Parathyroid adenoma (tissue), 2 donors: ENCODE results near the gene PLD4.

Experiments used
- H2AFZ ChIP-seq: fragments of 300-600 bp; sonication (generic); one replicate; pipeline ENCODE4 v1.7.0; 2017; ENCODE audit warnings: antibody characterized with exemption, mild to moderate bottlenecking
- H3K27ac ChIP-seq: fragments of 300-600 bp; sonication (generic); one replicate; pipeline ENCODE4 v1.7.0; 2017
- H3K27me3 ChIP-seq: fragments of 300-600 bp; sonication (generic); one replicate; pipeline ENCODE4 v1.7.0; 2017; ENCODE audit warnings: low read length; ENCODE audit not compliant: control insufficient read depth, insufficient read depth
- H3K36me3 ChIP-seq: fragments of 300-600 bp; sonication (generic); one replicate; pipeline ENCODE4 v1.7.0; 2017; ENCODE audit warnings: low read length; ENCODE audit not compliant: control insufficient read depth, insufficient read depth
- H3K4me1 ChIP-seq: fragments of 300-600 bp; sonication (generic); one replicate; pipeline ENCODE4 v1.7.0; 2017; ENCODE audit warnings: control low read depth
- H3K4me2 ChIP-seq: fragments of 300-600 bp; sonication (generic); one replicate; pipeline ENCODE4 v1.7.0; 2017; ENCODE audit warnings: low read length
- H3K4me3 ChIP-seq: fragments of 300-600 bp; sonication (generic); one replicate; pipeline ENCODE4 v1.7.0; 2017; ENCODE audit warnings: low read depth, low read length
- H3K79me2 ChIP-seq: fragments of 300-600 bp; sonication (generic); one replicate; pipeline ENCODE4 v1.7.0; 2017; ENCODE audit warnings: control low read depth
- H3K9ac ChIP-seq: fragments of 300-600 bp; sonication (generic); one replicate; pipeline ENCODE4 v1.7.0; 2017; ENCODE audit warnings: mild to moderate bottlenecking
- H3K9me3 ChIP-seq: fragments of 300-600 bp; sonication (generic); one replicate; pipeline ENCODE4 v1.7.0; 2017; ENCODE audit warnings: low read length; ENCODE audit not compliant: control insufficient read depth
- TF ChIP-seq, protein P1 (sequence below): fragments of 300-600 bp; sonication (generic); IDR thresholded peaks from one replicate; pipeline ENCODE4 v1.7.0; 2017; ENCODE audit warnings: antibody characterized with exemption, mild to moderate bottlenecking
- donor health status: primary hyperparathyroidism.

PLD4 gene

DNA sequence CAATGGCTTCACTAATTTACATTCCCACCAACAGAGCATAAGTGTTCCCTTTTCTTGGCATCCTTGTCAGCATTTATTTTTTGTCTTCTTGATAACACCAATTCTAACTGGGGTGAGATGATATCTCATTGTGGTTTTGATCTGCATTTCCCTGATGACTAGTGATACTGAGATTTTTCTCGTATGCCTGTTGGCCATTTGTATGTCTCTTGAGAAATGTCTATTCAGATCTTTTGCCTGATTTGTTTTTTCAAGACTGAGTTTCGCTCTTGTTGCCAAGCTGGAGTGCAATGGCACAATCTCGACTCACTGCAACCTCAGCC, 4.7 kb upstream of the PLD4 start:
- H3K27ac ChIP-seq = no peak overlapping the region
- H2AFZ ChIP-seq = no peak overlapping the region
- H3K4me2 ChIP-seq = no peak overlapping the region
- TF ChIP-seq, protein P1, sequence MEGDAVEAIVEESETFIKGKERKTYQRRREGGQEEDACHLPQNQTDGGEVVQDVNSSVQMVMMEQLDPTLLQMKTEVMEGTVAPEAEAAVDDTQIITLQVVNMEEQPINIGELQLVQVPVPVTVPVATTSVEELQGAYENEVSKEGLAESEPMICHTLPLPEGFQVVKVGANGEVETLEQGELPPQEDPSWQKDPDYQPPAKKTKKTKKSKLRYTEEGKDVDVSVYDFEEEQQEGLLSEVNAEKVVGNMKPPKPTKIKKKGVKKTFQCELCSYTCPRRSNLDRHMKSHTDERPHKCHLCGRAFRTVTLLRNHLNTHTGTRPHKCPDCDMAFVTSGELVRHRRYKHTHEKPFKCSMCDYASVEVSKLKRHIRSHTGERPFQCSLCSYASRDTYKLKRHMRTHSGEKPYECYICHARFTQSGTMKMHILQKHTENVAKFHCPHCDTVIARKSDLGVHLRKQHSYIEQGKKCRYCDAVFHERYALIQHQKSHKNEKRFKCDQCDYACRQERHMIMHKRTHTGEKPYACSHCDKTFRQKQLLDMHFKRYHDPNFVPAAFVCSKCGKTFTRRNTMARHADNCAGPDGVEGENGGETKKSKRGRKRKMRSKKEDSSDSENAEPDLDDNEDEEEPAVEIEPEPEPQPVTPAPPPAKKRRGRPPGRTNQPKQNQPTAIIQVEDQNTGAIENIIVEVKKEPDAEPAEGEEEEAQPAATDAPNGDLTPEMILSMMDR = no peak
- no peak overlapping the region for H3K9ac ChIP-seq
- H3K79me2 ChIP-seq = no peaks in the 10 kb centered on the region
- no peaks in the 10 kb centered on the region for H3K9me3 ChIP-seq
- no peaks in the 10 kb centered on the region for H3K36me3 ChIP-seq
- no peaks in the 10 kb centered on the region for H3K27me3 ChIP-seq
- H3K4me1 ChIP-seq = no peaks in the 10 kb centered on the region
- H3K4me3 ChIP-seq = no peak overlapping the region

DNA sequence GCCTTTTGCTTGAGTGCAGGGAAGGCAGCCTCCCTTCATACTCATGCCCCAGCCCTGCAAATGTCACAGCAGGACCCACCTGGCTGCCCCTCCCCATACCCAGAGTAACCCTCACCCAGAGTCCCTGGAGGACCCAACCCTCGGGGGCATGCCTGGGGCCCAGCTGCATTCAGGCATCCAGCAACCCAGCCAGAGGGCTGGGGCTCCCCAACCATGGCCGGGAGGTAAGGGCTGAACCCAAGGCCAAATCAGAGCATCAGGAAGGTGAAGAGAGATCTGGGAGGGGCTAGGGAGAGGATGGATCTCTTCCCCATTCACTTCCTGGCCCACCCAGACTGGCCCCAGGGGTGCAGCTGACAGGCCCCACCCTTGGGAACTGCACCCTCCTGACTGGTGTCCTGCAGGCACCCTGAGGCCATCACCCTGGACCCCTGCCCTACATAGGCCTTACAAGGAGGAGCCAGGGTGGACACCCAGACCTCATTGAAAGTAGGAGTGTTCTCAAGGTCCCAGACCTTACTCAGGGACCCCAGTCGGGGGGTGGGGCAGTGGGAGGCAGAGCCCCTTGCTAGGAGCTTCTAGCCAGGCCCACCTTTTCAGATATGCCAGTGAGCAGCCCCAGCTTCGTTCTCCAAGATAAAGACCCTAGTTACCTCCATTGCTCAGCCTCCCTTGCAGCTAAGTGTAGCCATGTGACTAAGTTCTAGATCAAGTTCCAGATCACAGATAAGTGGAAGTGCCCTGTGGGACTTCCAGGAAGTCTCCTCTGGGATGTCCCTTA, 849 bp upstream of the PLD4 start:
- Histone ChIP-seq H3K27ac (no peak overlapping the region), H3K79me2 (no peaks in the 10 kb centered on the region), H3K36me3 (no peaks in the 10 kb centered on the region), H3K4me1 (peaks cover 2% of the 10 kb centered on the region), H3K4me3 (no peak overlapping the region), H3K27me3 (no peaks in the 10 kb centered on the region), H2AFZ (no peak overlapping the region), H3K9me3 (no peaks in the 10 kb centered on the region), H3K4me2 (no peak overlapping the region), H3K9ac (no peak overlapping the region)
- TF ChIP-seq, protein P1 = no peak

DNA sequence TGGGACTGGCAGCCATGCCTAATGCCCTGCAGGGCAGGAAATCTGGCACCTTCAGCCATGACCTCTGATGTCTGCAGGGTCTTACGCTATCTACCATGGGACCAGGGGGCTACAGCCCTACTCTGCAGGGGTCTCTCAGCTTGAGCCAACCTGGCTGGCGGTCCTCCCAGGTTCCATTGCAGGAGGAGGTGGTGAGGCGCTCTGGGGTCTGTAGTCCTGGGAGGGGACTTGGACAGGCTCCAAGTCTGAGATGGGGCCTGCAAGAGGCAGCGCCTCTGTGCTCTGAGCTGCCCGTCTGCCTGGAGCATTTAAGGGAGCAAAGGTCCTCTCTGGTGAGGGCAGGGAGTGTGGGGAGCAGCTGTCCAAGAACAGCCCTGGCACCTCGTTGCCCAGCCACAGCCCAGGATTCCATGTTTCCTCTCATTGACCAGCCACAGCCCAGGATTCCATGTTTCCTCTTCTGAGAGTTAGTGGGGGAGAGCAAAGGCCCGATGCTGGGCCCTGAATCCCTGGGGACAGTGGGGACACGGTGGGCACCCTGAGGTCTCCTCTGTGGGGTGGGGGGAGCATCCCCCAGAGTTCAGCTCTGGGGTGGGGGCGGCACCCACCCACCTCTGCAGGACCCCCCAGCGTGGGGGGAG, 655 bp downstream of the PLD4 start:
- TF ChIP-seq, protein P1 = no peak
- Histone ChIP-seq H3K4me3 (no peak overlapping the region), H3K79me2 (no peaks in the 10 kb centered on the region), H3K27ac (no peak overlapping the region), H2AFZ (no peak overlapping the region), H3K27me3 (no peaks in the 10 kb centered on the region), H3K9ac (no peak overlapping the region), H3K9me3 (no peaks in the 10 kb centered on the region), H3K4me1 (peaks cover 2% of the 10 kb centered on the region), H3K4me2 (no peak overlapping the region), H3K36me3 (no peaks in the 10 kb centered on the region)

DNA sequence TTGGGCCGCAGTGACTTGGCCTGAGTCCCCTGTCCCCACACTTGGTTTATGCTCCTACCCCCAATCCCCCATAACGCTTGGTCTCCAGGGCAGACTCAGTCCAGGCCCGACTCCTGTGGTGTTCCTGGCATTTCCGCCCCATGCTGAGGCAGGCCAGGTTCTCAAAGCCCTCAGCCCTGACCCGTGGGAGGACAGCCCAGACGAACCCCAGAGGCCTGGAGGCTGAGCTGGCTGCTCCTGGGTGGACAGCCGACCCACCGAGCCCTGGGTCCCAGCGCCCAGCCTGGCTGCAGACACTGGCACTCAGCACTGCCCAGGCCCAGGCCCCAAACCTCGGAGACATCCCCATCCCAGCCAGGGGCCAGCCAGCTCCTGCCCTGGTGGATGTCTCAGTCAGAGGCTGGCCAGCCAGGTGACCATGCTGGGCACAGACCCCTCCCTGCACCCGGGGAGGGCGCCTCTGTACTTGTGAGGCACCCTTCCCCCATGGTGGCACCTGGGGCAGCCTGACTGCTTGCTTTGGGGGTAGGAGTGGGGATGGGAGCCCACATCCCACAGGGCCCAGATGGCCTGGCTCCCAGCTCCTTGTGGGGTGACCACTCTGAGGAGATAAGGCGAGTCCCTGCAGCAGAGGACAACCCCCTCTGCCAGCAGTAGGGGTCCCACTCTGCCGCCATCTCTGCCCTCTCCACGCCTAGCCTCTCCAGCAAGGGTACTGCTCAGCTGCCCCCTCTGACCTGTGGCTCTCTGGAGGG, 1.4 kb downstream of the PLD4 start:
- Histone ChIP-seq H3K79me2 (no peaks in the 10 kb centered on the region), H3K4me3 (no peak overlapping the region), H3K4me2 (no peak overlapping the region), H3K27me3 (no peaks in the 10 kb centered on the region), H3K4me1 (peaks cover 2% of the 10 kb centered on the region), H3K9me3 (no peaks in the 10 kb centered on the region), H3K27ac (no peak overlapping the region), H3K9ac (no peak overlapping the region), H2AFZ (no peak overlapping the region), H3K36me3 (no peaks in the 10 kb centered on the region)
- TF ChIP-seq, protein P1 = no peak
